ENCODE data around the gene PSRC1.

DNA sequence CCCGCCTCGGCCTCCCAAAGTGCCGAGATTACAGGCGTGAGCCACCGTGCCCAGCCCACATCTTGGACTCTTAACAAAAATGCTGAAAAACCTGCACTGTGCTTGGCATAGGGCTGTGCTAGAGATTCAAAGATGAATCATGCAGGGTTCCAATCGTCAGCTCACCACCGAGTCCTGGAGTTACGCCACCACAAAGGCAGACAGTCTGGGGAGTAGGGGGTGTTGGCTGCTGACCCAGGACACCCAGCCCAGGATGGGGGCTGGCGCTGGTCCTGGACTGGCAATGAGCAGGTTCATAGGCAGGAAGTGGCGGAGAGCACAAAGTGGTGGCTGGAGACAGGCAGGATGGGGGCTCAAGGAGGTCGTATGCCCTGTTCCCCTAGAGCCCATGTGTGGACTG lies 16.0 kb downstream of the PSRC1 start:
- TF ChIP-seq, protein P1, sequence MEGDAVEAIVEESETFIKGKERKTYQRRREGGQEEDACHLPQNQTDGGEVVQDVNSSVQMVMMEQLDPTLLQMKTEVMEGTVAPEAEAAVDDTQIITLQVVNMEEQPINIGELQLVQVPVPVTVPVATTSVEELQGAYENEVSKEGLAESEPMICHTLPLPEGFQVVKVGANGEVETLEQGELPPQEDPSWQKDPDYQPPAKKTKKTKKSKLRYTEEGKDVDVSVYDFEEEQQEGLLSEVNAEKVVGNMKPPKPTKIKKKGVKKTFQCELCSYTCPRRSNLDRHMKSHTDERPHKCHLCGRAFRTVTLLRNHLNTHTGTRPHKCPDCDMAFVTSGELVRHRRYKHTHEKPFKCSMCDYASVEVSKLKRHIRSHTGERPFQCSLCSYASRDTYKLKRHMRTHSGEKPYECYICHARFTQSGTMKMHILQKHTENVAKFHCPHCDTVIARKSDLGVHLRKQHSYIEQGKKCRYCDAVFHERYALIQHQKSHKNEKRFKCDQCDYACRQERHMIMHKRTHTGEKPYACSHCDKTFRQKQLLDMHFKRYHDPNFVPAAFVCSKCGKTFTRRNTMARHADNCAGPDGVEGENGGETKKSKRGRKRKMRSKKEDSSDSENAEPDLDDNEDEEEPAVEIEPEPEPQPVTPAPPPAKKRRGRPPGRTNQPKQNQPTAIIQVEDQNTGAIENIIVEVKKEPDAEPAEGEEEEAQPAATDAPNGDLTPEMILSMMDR (IDR thresholded peaks at IDR 0.05; ENCODE audit: control extremely low read depth in 1 of 3, insufficient read depth in 1 of 3, low read depth in 1 of 3, low read length in 3 of 3): no peak
- TF ChIP-seq TEAD4 (IDR thresholded peaks at IDR 0.05; ENCODE audit: low read depth, low read length) (no peak), GABPA (IDR thresholded peaks at IDR 0.05; ENCODE audit: borderline replicate concordance, insufficient read depth, low read length) (no peak), EZH2 (IDR thresholded peaks at IDR 0.05; ENCODE audit: low read depth, low read length, severe bottlenecking) (no peak), SIN3A (conservative IDR thresholded peaks at IDR 0.05 in 1 of 2, IDR thresholded peaks at IDR 0.05 in 1 of 2; ENCODE audit: low read depth in 1 of 2, low read length in 2 of 2) (no peak)
